ENCODE results near the gene MYH11.
A peak's percentile ranks its signal among the peaks of the same experiment; 100 is the strongest.

The MYH11 gene

GRCh38 chr16:15716694-15717447 lies 140.0 kb downstream of the MYH11 start:
- 0 out of 2 replicates have a peak overlapping the region, but pooled peaks have one; percentile 7 for H3K27ac ChIP-seq
- no peak for DNase-seq (ENCODE audit: low spot score)
- ChIA-PET CTCF (interaction anchor here (0.5 kb wide), 1 partner anchor 35 kb away, joined by 3 read pairs; no protein-coding TSS in a partner anchor), POLR2A (ENCODE audit: low non-redundant PET) (no interaction called here)
- TF ChIP-seq CTCF (conservative IDR thresholded peaks at IDR 0.05; ENCODE audit: low read depth) = no peak

- ChIA-PET CTCF (interaction anchor here (0.6 kb wide), 1 partner anchor 12 kb away, joined by 3 read pairs; no protein-coding TSS in a partner anchor), POLR2A (ENCODE audit: low non-redundant PET) (no interaction called here)
- no peak overlapping the region for H3K27ac ChIP-seq
- TF ChIP-seq CTCF (conservative IDR thresholded peaks at IDR 0.05; ENCODE audit: low read depth) = no peak
- DNase-seq (ENCODE audit: low spot score) = no peak
Measured at GRCh38 chr16:15715221-15715620, 141.6 kb downstream of the MYH11 start.

- POLR2A ChIA-PET (ENCODE audit: low non-redundant PET) = no interaction called here
- DNase-seq (ENCODE audit: low spot score) = no peak
- CTCF ChIA-PET = interaction anchor here (0.6 kb wide), 1 partner anchor 11 kb away, joined by 3 read pairs; no protein-coding TSS in a partner anchor
- no peak for TF ChIP-seq CTCF (conservative IDR thresholded peaks at IDR 0.05; ENCODE audit: low read depth)
- H3K27ac ChIP-seq = no peak overlapping the region
Measured at GRCh38 chr16:15714393-15715172, 142.2 kb downstream of the MYH11 start.

GRCh38 chr16:15708997-15709396 lies 147.8 kb downstream of the MYH11 start:
- ChIA-PET POLR2A (ENCODE audit: low non-redundant PET) (no interaction called here), CTCF (no interaction called here)
- TF ChIP-seq CTCF (conservative IDR thresholded peaks at IDR 0.05; ENCODE audit: low read depth) = no peak
- H3K27ac ChIP-seq = no peak overlapping the region
- no peak for DNase-seq (ENCODE audit: low spot score)

GRCh38 chr16:15708096-15708495 lies 148.7 kb downstream of the MYH11 start:
- no peak for TF ChIP-seq CTCF (conservative IDR thresholded peaks at IDR 0.05; ENCODE audit: low read depth)
- CTCF ChIA-PET = no interaction called here
- H3K27ac ChIP-seq = no peak overlapping the region
- DNase-seq (ENCODE audit: low spot score) = no peak
- POLR2A ChIA-PET (ENCODE audit: low non-redundant PET) = no interaction called here

- CTCF ChIA-PET = no interaction called here
- POLR2A ChIA-PET (ENCODE audit: low non-redundant PET) = no interaction called here
Measured at GRCh38 chr16:15707332-15707731, 149.5 kb downstream of the MYH11 start.

More at GRCh38 chr16:15707332-15707731, 149.5 kb downstream of the MYH11 start:
- no peak overlapping the region for H3K27ac ChIP-seq
- TF ChIP-seq CTCF (conservative IDR thresholded peaks at IDR 0.05; ENCODE audit: low read depth) = no peak
- DNase-seq (ENCODE audit: low spot score) = no peak

All from RWPE1 (cell line).